Measurements from ENCODE around the gene PRCD. TPM values are rescaled to one million over a fixed set of nuclear protein-coding genes. Genes with fewer than 3 reads are reported as not detected.
A peak's percentile ranks its signal among the peaks of the same experiment; 100 is the strongest.

The PRCD gene
- total RNA-seq, 2 experiments from 2014 or later: not detected

GRCh38 chr17:76574166-76574565 lies 34.3 kb downstream of the PRCD start:
- Mint-ChIP-seq H3K27ac (no peak overlapping the region), H3K4me3 (no peak overlapping the region), H3K9me3 (no peaks in the 10 kb centered on the region), H3K36me3 (ENCODE audit: low read depth) (no peaks in the 10 kb centered on the region), H3K27me3 (no peaks in the 10 kb centered on the region), H3K4me1 (ENCODE audit: low read depth) (no peaks in the 10 kb centered on the region)
- peak in 1 of 14 experiments; percentile 12 for DNase-seq
- no peak for TF ChIP-seq CTCF (IDR thresholded peaks at IDR 0.05)
- no peaks in the 10 kb centered on the region for H3K4me1 ChIP-seq (ENCODE audit: insufficient read depth, low read length)
- no peaks in the 10 kb centered on the region for H3K36me3 ChIP-seq (ENCODE audit: insufficient read depth, low read length)
- H3K9me3 ChIP-seq (ENCODE audit: control insufficient read depth in 1 of 2, insufficient read depth in 1 of 2, low read length in 2 of 2): peaks cover 0 to 8% of the 10 kb centered on the region in 2 experiments
- no peaks in the 10 kb centered on the region for H3K27me3 ChIP-seq (ENCODE audit: control insufficient read depth in 1 of 2, insufficient read depth in 2 of 2, low read length in 2 of 2)
- POLR2A ChIA-PET: no interaction called here
- H3K4me3 ChIP-seq (ENCODE audit: low read length): no peak overlapping the region
- no peak for ATAC-seq (ENCODE audit: poor library complexity)
- CTCF ChIA-PET: no interaction called here
- no peak overlapping the region for H3K27ac ChIP-seq (ENCODE audit: low read depth in 1 of 2, low read length in 2 of 2)
- intact Hi-C loops (cut with DNase I, micrococcal nuclease): loop anchor here in 1 of 2 experiments (10.0 kb wide), 1 partner anchor 51 kb away; no protein-coding TSS in a partner anchor

- H3K9me3 ChIP-seq (ENCODE audit: control insufficient read depth in 1 of 2, insufficient read depth in 1 of 2, low read length in 2 of 2): peaks cover 0 to 4% of the 10 kb centered on the region in 2 experiments
- no peaks in the 10 kb centered on the region for H3K36me3 ChIP-seq (ENCODE audit: insufficient read depth, low read length)
- no peak overlapping the region for H3K4me3 ChIP-seq (ENCODE audit: low read length)
- H3K27ac ChIP-seq (ENCODE audit: low read depth in 1 of 2, low read length in 2 of 2): no peak overlapping the region
- Mint-ChIP-seq H3K27me3 (no peaks in the 10 kb centered on the region), H3K4me3 (no peak overlapping the region), H3K9me3 (no peaks in the 10 kb centered on the region), H3K36me3 (ENCODE audit: low read depth) (no peaks in the 10 kb centered on the region), H3K4me1 (ENCODE audit: low read depth) (no peaks in the 10 kb centered on the region), H3K27ac (no peak overlapping the region)
- H3K27me3 ChIP-seq (ENCODE audit: control insufficient read depth in 1 of 2, insufficient read depth in 2 of 2, low read length in 2 of 2): no peaks in the 10 kb centered on the region
- DNase-seq: no peak
- TF ChIP-seq CTCF (IDR thresholded peaks at IDR 0.05): no peak
- intact Hi-C loops (cut with DNase I, micrococcal nuclease): loop anchor here in 1 of 2 experiments (10.0 kb wide), 1 partner anchor 49 kb away; no protein-coding TSS in a partner anchor
- H3K4me1 ChIP-seq (ENCODE audit: insufficient read depth, low read length): no peaks in the 10 kb centered on the region
- CTCF ChIA-PET: interaction anchor here (0.6 kb wide), 1 partner anchor 9 kb away, joined by 3 read pairs; no protein-coding TSS in a partner anchor
- ATAC-seq (ENCODE audit: poor library complexity): no peak
- POLR2A ChIA-PET: no interaction called here
Observed at GRCh38 chr17:76575570-76575969, 35.7 kb downstream of the PRCD start.

- Histone ChIP-seq H3K27me3 (ENCODE audit: control insufficient read depth in 1 of 2, insufficient read depth in 2 of 2, low read length in 2 of 2) (no peaks in the 10 kb centered on the region), H3K27ac (ENCODE audit: low read depth in 1 of 2, low read length in 2 of 2) (no peak overlapping the region), H3K9me3 (ENCODE audit: control insufficient read depth in 1 of 2, insufficient read depth in 1 of 2, low read length in 2 of 2) (no peaks in the 10 kb centered on the region), H3K4me3 (ENCODE audit: low read length) (no peak overlapping the region), H3K36me3 (ENCODE audit: insufficient read depth, low read length) (no peaks in the 10 kb centered on the region), H3K4me1 (ENCODE audit: insufficient read depth, low read length) (no peaks in the 10 kb centered on the region)
- DNase-seq (no peak), ATAC-seq (ENCODE audit: poor library complexity) (no peak)
- no peaks in the 10 kb centered on the region for H3K4me1 Mint-ChIP-seq (ENCODE audit: low read depth)
- H3K27me3 Mint-ChIP-seq: no peaks in the 10 kb centered on the region
- intact Hi-C loops (cut with DNase I, micrococcal nuclease): loop anchor here in 1 of 2 experiments (10.0 kb wide), 1 partner anchor 49 kb away; no protein-coding TSS in a partner anchor
- ChIA-PET CTCF (interaction anchor here (0.6 kb wide), 1 partner anchor 8 kb away, joined by 3 read pairs; no protein-coding TSS in a partner anchor), POLR2A (no interaction called here)
- H3K9me3 Mint-ChIP-seq: no peaks in the 10 kb centered on the region
- no peak overlapping the region for H3K4me3 Mint-ChIP-seq
- no peak for TF ChIP-seq CTCF (IDR thresholded peaks at IDR 0.05)
- H3K36me3 Mint-ChIP-seq (ENCODE audit: low read depth): no peaks in the 10 kb centered on the region
- H3K27ac Mint-ChIP-seq: no peak overlapping the region
Observed at GRCh38 chr17:76576189-76576588, 36.3 kb downstream of the PRCD start.

All from CD4-positive, alpha-beta T cell (primary cell).